Astrocyte of the spinal cord (primary cell): ENCODE data around the gene VDAC2.
A peak's percentile ranks its signal among the peaks of the same experiment; 100 is the strongest.
"Not testable (repeated sequence)": the region's sequence is repeated elsewhere in the genome, so short reads cannot be mapped to it uniquely, and the experiment has no call there.

ENCODE experiments used
- DNase-seq: peaks from one replicate; pipeline ENCODE4 v3.0.0; 2011; ENCODE audit warnings: low read depth, low spot score
- H3K4me3 ChIP-seq: 2 replicates; pipeline ENCODE4 v1.5.1; 2011; ENCODE audit warnings: low read depth, mild to moderate bottlenecking, low read length, moderate library complexity
- CTCF ChIP-seq: IDR thresholded peaks from 2 replicates; pipeline ENCODE4 v1.5.1; 2012; ENCODE audit warnings: low read depth, mild to moderate bottlenecking, low read length, inconsistent platforms
- in situ Hi-C: cut with HindIII; loops from 2 replicates; pipeline ENCODE4 v1.10.0; 2017; ENCODE audit warnings: low sequenced_read_pairs

The VDAC2 gene

DNA sequence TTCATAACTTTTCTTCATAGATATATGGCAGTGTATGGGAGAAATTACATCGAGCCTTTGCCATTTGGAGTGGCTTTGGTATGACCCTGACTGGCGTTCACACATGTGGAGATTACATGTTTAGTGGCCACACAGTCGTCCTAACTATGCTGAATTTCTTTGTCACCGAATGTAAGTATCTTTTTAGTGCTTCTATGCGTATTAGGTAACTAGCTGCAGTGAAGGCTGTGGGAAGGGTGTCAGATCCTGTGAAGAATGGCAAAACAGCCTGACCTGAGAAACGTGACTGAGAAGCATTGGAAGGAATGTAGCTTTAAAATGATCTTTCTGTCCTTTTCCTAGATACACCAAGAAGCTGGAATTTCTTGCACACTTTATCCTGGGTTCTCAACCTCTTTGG, 34.5 kb upstream of the VDAC2 start:
- no peak overlapping the region for H3K4me3 ChIP-seq
- no peak for TF ChIP-seq CTCF
- DNase-seq, result no peak
- in situ Hi-C loops, result no loop called here

GRCh38 chr10:75176736-75177135, 33.9 kb upstream of the VDAC2 start:
- no peak overlapping the region for H3K4me3 ChIP-seq
- in situ Hi-C loops, result no loop called here
- DNase-seq, result no peak
- TF ChIP-seq CTCF, result no peak

DNA sequence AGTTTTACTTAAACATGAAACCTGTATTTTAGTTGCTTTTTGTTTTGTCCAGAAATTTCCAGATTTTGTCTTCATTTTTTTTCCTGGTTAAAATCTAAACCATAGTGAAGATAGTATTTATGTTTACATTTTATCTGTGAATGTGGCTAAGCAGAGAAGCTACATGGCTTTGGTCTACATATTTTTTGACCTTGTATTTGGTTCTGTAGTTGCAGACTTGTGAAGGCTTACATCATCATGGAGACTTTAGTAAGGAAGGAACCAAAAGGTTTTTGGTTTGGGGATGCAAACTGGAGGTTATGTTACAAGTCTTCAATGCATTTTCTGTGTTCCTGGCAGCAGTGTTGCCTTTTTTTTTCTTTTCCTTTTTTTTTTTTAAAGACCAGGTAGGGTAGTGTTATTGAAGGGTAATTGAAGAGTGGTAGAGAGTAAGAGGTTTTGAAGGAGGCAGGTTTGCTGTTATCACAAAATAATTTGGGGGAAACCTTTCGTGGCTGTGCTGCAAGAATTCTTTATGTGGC, 30.9 kb upstream of the VDAC2 start:
- DNase-seq, result no peak
- in situ Hi-C loops, result no loop called here
- no peak overlapping the region for H3K4me3 ChIP-seq
- TF ChIP-seq CTCF, result no peak

DNA sequence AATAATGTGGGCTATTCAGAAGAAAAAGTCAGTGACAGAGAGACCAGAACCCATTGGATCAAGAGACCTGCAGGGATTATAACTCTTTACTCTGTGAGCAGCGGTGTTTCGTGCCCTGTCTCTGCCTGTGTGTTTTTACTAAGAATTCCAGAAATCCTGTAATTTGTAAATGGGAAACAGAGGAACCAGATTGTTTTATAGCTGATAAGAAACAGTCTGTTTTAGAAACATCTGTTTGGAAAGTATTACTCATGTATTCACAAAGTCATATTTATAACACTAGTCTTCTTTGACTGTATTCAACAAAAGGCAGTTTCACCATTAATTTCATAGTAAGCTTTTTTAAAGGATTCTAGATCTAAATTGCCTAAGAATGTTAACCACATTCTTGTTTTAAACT, 30.0 kb upstream of the VDAC2 start:
- DNase-seq, result peak; percentile 5
- no peak overlapping the region for H3K4me3 ChIP-seq
- no peak for TF ChIP-seq CTCF
- in situ Hi-C loops, result no loop called here

DNA sequence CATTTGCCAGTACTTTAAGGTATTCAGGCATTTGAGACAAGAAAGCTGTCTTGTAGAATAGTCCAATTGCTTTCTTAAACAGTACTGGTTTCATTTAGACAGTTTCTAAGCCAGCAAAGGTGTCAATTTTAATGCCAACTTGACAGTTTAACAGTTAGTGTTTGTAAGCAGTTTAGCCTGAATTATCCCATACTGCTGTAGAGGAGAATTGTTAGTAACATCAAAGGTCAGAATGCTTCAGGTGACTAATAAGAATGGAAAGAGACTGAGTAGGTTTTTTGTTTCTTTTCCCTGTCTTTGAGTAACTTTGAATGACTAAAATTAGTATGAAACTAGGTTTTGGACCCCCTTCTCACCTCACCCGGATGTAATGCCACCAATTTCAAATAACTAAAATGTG, 29.5 kb upstream of the VDAC2 start:
- H3K4me3 ChIP-seq, result no peak overlapping the region
- in situ Hi-C loops, result no loop called here
- no peak for DNase-seq
- no peak for TF ChIP-seq CTCF

GRCh38 chr10:75186310-75186709, 24.3 kb upstream of the VDAC2 start:
- in situ Hi-C loops, result no loop called here
- no peak for TF ChIP-seq CTCF
- H3K4me3 ChIP-seq, result no peak overlapping the region
- DNase-seq, result no peak

DNA sequence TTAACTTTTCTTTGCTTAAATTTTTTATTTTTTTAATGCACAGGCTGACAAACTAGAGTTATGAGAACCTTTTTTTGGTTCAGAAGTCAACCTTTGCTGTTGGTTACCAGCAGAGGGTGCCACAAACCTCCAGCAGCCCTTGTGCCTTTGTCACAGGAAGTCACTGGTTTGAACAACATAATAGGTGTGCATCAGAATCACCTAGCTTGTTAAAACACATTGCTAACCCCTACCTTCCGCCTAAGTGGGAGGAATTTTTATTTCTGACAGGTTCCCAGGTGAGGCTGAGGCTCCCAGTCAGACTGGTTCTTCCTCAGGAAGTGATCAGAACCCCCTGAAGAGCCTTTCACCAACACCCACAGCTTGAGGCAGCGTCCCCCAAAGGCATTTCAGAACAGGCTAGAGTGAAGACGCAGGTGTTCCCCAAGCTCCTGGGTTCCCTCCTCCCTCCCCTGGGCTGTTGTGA, 22.6 kb upstream of the VDAC2 start:
- TF ChIP-seq CTCF, result peak; percentile 83
- no peak overlapping the region for H3K4me3 ChIP-seq
- in situ Hi-C loops, result no loop called here
- peak; percentile 65 for DNase-seq

DNA sequence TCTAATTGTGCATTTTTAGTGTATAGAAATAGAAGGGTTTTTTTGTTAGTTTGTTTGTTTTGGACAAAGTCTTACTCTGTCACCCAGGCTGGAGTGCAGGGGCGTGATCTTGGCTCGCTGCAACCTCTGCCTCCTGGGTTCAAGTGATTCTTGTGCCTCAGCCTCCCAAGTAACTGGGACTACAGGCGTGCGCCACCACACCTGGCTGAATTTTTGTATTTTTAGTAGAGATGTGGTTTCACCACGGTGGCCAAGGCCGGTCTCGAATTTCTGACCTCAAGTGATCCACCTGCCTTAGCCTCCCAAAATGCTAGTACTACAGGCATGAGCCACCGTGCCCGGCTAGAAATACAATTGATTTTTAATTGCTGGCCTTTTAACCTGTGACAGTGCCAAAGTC, 22.1 kb upstream of the VDAC2 start:
- H3K4me3 ChIP-seq, DNase-seq, in situ Hi-C loops: not testable (repeated sequence)
